ENCODE data around the gene CDH13. TPM values are rescaled to one million over a fixed set of nuclear protein-coding genes. Genes with fewer than 3 reads are reported as not detected.

CDH13 gene
- total and polyA plus RNA-seq, 9 of the 15 experiments (the other 6 are each of a cell fraction or from before 2014, with no cell fraction given) = 0.03 TPM; not detected in 8

DNA sequence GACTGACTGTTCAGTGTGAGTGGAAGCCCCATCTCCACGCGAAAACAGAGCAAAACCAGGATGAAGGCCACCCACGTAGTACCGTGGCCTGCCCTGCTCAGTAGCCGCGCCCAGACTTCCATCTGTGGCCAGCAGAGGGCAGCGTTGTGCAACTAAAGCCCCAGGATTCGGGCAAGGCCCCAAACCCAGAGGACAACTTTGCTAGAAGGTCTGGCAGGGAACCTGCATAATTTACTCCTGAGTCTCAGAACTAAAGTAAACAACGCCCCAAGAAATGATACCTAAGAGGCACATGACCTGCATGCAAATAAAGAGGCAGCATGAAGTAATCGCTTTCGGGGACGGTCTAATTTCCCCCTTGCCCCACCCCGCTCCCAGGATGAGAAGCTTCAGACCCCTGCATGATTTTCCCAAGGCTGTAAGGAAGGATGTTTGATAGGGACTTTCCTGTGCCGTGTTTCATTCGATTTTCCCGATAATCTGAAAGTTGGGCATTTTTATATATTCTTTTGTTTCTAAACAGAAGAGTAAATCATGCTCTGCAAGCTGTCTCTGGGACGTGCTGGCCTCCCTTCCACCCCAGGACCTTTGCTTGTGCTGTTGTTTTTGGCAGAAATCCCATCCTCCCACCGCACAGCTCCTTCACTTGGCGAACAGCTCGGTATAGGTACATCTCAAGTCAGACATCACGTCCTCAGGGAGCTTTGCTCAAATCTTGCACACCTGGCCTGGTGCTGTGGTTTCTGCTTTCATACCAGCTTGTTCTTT, 1199.6 kb downstream of the CDH13 start (continued):
- TF ChIP-seq, protein P1, sequence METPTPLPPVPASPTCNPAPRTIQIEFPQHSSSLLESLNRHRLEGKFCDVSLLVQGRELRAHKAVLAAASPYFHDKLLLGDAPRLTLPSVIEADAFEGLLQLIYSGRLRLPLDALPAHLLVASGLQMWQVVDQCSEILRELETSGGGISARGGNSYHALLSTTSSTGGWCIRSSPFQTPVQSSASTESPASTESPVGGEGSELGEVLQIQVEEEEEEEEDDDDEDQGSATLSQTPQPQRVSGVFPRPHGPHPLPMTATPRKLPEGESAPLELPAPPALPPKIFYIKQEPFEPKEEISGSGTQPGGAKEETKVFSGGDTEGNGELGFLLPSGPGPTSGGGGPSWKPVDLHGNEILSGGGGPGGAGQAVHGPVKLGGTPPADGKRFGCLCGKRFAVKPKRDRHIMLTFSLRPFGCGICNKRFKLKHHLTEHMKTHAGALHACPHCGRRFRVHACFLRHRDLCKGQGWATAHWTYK (CRISPR knock-in tag; IDR thresholded peaks at IDR 0.05) = no peak
- TF ChIP-seq, protein P2, sequence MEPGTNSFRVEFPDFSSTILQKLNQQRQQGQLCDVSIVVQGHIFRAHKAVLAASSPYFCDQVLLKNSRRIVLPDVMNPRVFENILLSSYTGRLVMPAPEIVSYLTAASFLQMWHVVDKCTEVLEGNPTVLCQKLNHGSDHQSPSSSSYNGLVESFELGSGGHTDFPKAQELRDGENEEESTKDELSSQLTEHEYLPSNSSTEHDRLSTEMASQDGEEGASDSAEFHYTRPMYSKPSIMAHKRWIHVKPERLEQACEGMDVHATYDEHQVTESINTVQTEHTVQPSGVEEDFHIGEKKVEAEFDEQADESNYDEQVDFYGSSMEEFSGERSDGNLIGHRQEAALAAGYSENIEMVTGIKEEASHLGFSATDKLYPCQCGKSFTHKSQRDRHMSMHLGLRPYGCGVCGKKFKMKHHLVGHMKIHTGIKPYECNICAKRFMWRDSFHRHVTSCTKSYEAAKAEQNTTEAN (CRISPR knock-in tag; IDR thresholded peaks at IDR 0.05) = no peak
- no peak for TF ChIP-seq POLR2AphosphoS2 (IDR thresholded peaks at IDR 0.05; ENCODE audit: low read length)

DNA sequence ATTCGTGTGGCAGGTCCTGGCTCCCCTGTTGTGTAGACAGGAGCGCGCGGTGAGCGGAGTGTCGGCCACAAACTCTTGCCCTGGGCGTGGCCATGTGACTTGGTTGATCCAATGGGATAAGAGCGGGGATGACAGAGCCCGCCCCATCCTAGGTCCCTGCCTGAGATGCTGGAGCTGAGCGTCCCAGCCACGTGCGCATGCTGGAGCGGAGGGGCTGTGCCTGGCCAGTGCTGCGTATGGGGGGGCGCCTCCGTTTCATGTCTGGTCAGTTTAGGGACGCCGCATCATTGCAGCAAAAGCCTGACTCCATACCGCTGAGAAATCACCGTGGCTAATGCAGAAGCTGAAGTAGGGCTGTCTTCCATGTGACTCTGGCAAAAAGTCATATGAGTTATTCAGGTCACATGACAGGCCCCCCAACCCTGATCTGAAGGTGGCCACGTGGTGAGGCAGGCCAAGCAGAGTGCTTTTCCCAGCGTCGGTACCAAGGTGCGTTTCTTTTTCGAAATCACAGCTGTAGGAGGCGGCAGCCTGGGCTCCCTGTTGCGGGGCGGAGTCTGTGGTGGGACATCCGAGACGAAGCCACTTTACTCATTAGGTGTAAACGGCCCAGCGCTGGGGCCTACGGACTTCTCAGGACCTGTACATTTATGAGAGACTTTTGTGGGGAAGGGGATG, 1203.5 kb downstream of the CDH13 start:
- intact Hi-C loops (cut with micrococcal nuclease) = no loop called here
- 12% methylated on average over 33 of the region's 33 CpGs for whole genome bisulfite sequencing (ENCODE audit: insufficient coverage, low coverage, missing lambda C conversion rate)
- H3K36me3 ChIP-seq (ENCODE audit: control insufficient read depth, insufficient read depth, low read length) = no peaks in the 10 kb centered on the region
- no peaks in the 10 kb centered on the region for H3K9me1 ChIP-seq (ENCODE audit: control insufficient read depth, insufficient read depth, low read length)
- BruUV-seq (replicated peaks) = no TSS peak
- 0 out of 2 replicates have a peak overlapping the region, but pooled peaks have one; percentile 40 for H2AFZ ChIP-seq (ENCODE audit: low read depth, low read length)
- no peaks in the 10 kb centered on the region for H3K9me3 ChIP-seq (replicated peaks; ENCODE audit: control insufficient read depth, insufficient read depth, low read depth, low read length)
- H3K4me2 ChIP-seq (ENCODE audit: insufficient read depth, low read length) = peak overlapping the region; percentile 38
- peaks cover 36 to 62% of the 10 kb centered on the region in 2 experiments for H3K27me3 ChIP-seq (ENCODE audit: control insufficient read depth in 2 of 2, insufficient read depth in 2 of 2, low read length in 2 of 2)
- H3K27ac ChIP-seq (ENCODE audit: extremely low read depth, low read depth, low read length) = no peak overlapping the region
- no peak overlapping the region for H3K4me3 ChIP-seq
- peak overlapping the region in 1 of 2 experiments; percentile 26; a peak in 1 of 4 replicates for H3K9ac ChIP-seq (ENCODE audit: insufficient read depth in 1 of 2, low read depth in 2 of 2, low read length in 2 of 2)
- DNase-seq (ENCODE audit: extremely low read depth in 1 of 4, low spot score in 3 of 4) = peak; percentile 64 to 87 (median 82)
- in situ Hi-C loops (cut with MboI) = no loop called here
- H3K79me2 ChIP-seq (ENCODE audit: control insufficient read depth, insufficient read depth, low read length) = no peaks in the 10 kb centered on the region
- peak; percentile 86 for ATAC-seq
- no peak for FAIRE-seq
- CTCF ChIA-PET (ENCODE audit: low intra/inter-chr PET ratio) = no interaction called here
- peaks cover 4% of the 10 kb centered on the region; the same call in 1 of the 2 replicates for H4K20me1 ChIP-seq (replicated peaks; ENCODE audit: control insufficient read depth, insufficient read depth, low read length)
- POLR2A ChIA-PET = interaction anchor here (0.6 to 1.0 kb wide), 2 partner anchors 21 to 30 kb away, joined by 3 to 4 read pairs; no protein-coding TSS in a partner anchor
- H3K4me1 ChIP-seq (replicated peaks in 1 of 2; ENCODE audit: control insufficient read depth in 2 of 2, insufficient read depth in 2 of 2, low read length in 2 of 2) = peaks cover 0 to 7% of the 10 kb centered on the region in 2 experiments; a peak in 3 of 5 replicates
- TF ChIP-seq, protein P3, sequence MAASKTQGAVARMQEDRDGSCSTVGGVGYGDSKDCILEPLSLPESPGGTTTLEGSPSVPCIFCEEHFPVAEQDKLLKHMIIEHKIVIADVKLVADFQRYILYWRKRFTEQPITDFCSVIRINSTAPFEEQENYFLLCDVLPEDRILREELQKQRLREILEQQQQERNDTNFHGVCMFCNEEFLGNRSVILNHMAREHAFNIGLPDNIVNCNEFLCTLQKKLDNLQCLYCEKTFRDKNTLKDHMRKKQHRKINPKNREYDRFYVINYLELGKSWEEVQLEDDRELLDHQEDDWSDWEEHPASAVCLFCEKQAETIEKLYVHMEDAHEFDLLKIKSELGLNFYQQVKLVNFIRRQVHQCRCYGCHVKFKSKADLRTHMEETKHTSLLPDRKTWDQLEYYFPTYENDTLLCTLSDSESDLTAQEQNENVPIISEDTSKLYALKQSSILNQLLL (CRISPR knock-in tag; IDR thresholded peaks at IDR 0.05; ENCODE audit: borderline replicate concordance) = no peak

All from K562 (cell line).